Activated B cell treated with CpG ODN at 0.5 μM for 24 hours (primary cell): ENCODE measurements around the gene CLOCK. TPM values are rescaled to one million over a fixed set of nuclear protein-coding genes. Genes with fewer than 3 reads are reported as not detected.

Experiments
- ATAC-seq: fragments of 200-7000 bp; cut with Tn5 transposase; one replicate; pipeline ENCODE4 v1.10.0; 2021; ENCODE audit warnings: low read depth, mild to moderate bottlenecking, moderate library complexity
- CTCF ChIA-PET: fragments of 350-600 bp; sonication (Branson Sonifier 250); formaldehyde crosslinking; loops from one replicate; lab custom pipeline; 2021; ENCODE audit warnings: antibody characterized with exemption; lab: Charles Lee
- POLR2A ChIA-PET: fragments of 350-600 bp; sonication (Branson Sonifier 250); formaldehyde crosslinking; loops from one replicate; lab custom pipeline; 2021; ENCODE audit warnings: antibody characterized with exemption; lab: Charles Lee
- DNase-seq: peaks from one replicate; pipeline ENCODE4 v3.0.0; 2022
- H3K27ac Mint-ChIP-seq: one replicate; pipeline ENCODE4 v1.8.0; 2020; ENCODE audit warnings: mixed read lengths
- H3K27me3 Mint-ChIP-seq: one replicate; pipeline ENCODE4 v1.8.0; 2021; ENCODE audit warnings: mixed read lengths
- H3K36me3 Mint-ChIP-seq: one replicate; pipeline ENCODE4 v1.8.0; 2021; ENCODE audit warnings: low read depth, mixed read lengths
- H3K4me1 Mint-ChIP-seq: one replicate; pipeline ENCODE4 v1.8.0; 2021; ENCODE audit warnings: mixed read lengths
- H3K4me3 Mint-ChIP-seq: one replicate; pipeline ENCODE4 v1.8.0; 2020; ENCODE audit warnings: mild to moderate bottlenecking, mixed read lengths
- H3K9me3 Mint-ChIP-seq: one replicate; pipeline ENCODE4 v1.8.0; 2020; ENCODE audit warnings: mixed read lengths
- CTCF ChIP-seq: fragments of 200-600 bp; IDR thresholded peaks from one replicate; pipeline ENCODE4 v1.8.0; 2022; ENCODE audit warnings: antibody characterized with exemption, mild to moderate bottlenecking
- intact Hi-C: fragments of 100-400 bp; cut with micrococcal nuclease; formaldehyde crosslinking; loops from one replicate; pipeline ENCODE4 v1.15.1; 2024
- total RNA-seq: library from RNA; stranded (reverse); gene quantifications from 2 replicates; pipeline ENCODE4 v1.2.3, GENCODE V29; 2022

The CLOCK gene
- total RNA-seq, 1 donor from 2014 or later = 12.9 TPM

GRCh38 chr4:55380576-55380975 is 166.1 kb downstream of the CLOCK start:
- no peak for ATAC-seq
- H3K9me3 Mint-ChIP-seq = no peaks in the 10 kb centered on the region

GRCh38 chr4:55378617-55379467 is 167.9 kb downstream of the CLOCK start:
- Mint-ChIP-seq H3K27ac (no peak overlapping the region), H3K27me3 (no peaks in the 10 kb centered on the region), H3K36me3 (no peaks in the 10 kb centered on the region), H3K4me1 (no peaks in the 10 kb centered on the region), H3K9me3 (no peaks in the 10 kb centered on the region), H3K4me3 (no peak overlapping the region)
- intact Hi-C loops = no loop called here
- ChIA-PET CTCF (no interaction called here), POLR2A (no interaction called here)
- TF ChIP-seq CTCF = no peak
- no peak for ATAC-seq
- no peak for DNase-seq

More at GRCh38 chr4:55380576-55380975, 166.1 kb downstream of the CLOCK start:
- ChIA-PET POLR2A (no interaction called here), CTCF (no interaction called here)
- intact Hi-C loops = no loop called here
- no peak for TF ChIP-seq CTCF
- Mint-ChIP-seq H3K4me1 (no peaks in the 10 kb centered on the region), H3K36me3 (no peaks in the 10 kb centered on the region), H3K27me3 (no peaks in the 10 kb centered on the region), H3K27ac (no peak overlapping the region), H3K4me3 (no peak overlapping the region)
- no peak for DNase-seq

Other genes with a start within 250 kb of the CLOCK start
- 4.5 and 5.7 TPM in 2 replicates for gene SRD5A3, start 200.7 kb downstream of the CLOCK start, total RNA-seq
- gene TMEM165, start 151.0 kb downstream of the CLOCK start, total RNA-seq = 80.3 and 90.2 TPM in 2 replicates
- gene PDCL2, start 45.3 kb upstream of the CLOCK start, total RNA-seq = not detected in 2 replicates
- gene NMU, start 89.4 kb upstream of the CLOCK start, total RNA-seq = not detected in 2 replicates